ENCODE data around the gene FNDC4.
"Not testable (repeated sequence)": the region's sequence is repeated elsewhere in the genome, so short reads cannot be mapped to it uniquely, and the experiment has no call there.

Gene FNDC4

DNA sequence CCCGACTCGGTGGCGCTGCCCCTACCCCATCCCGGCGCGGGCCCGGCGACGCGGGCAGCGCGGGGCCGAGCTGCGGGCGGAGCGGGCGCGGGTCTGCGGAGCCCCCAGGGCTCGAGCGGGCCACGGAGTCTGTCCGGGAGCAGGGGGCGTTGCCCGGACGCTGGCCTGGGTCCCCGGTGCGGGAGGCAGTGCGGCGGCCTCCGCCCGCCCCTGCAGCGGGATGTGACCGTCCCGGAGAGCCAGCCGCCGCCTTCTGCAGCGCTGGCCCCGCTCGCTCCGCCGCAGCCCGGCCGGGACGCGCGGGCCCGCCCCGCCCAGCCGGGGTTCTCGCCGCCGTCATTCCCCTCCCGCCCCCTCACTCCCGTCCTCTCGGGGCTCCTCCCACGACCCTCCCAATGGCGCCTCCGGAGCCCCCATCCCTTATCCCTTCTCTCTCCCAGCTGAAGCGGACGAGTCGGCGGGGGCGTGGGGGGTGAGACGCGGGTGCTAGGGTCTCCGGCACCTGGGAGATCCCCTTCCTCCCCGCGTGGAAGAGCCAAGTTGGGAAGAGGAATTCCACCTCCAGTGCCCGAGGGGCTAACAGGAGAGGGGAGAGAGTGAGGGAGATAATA lies at the start of gene FNDC4:
Gene FNDC4 (minus strand): TSS at position 257 of the 611 bp plus-strand sequence. CDS start 521 bp downstream, outside the sequence.
- DNase-seq (ENCODE audit: low spot score) = peak; percentile 77

DNA sequence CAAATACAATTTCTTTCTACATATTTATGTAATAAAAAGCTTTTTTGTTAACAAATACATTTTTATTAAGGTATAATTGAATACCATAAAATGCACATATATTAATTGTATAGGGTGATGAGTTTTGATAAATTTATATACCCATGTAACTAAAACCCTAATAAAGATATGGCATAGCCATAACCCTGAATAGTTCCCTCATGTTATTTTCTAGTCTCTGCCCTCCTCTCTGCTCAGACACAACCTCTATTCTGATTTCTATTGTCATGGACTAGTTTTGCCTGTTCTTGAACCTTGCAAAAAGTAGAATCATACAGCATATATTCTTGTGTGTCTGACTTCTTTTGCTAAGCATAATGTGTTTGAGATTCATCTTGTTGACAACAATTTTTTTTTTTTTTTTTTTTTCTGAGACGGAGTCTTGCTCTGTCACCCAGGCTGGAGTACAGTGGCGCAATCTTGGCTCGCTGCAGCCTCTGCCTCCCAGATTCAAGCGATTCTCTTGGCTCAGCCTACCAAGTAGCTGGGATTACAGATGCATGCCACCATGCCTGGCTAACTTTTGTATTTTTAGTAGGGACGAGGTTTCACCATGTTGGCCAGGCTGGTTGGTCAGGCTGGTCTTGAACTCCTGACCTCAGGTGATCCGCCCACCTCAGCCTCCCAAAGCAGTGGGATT lies 49.3 kb upstream of the FNDC4 start:
- DNase-seq (ENCODE audit: low spot score) = no peak

GRCh38 chr2:27539649-27540048 lies 44.6 kb upstream of the FNDC4 start:
- not testable (repeated sequence) for DNase-seq (ENCODE audit: low spot score)

DNA sequence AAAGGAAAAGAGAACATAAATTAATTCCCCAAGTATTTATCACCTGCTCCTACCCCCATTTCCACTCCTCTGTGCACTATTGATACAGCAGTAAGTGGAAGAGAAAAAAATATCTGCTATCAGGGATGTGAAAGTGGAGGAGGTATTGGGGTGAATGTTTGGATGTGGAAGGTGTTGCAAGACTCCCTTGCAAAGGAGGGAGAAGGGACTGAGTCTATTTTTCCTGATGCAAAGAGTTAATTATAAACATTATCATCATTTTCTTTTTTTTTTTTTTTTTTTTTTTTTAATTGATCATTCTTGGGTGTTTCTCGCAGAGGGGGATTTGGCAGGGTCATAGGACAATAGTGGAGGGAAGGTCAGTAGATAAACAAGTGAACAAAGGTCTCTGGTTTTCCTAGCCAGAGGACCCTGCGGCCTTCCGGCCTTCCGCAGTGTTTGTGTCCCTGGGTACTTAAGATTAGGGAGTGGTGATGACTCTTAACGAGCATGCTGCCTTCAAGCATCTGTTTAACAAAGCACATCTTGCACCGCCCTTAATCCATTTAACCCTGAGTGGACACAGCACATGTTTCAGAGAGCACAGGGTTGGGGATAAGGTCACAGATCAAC lies 43.9 kb upstream of the FNDC4 start:
- DNase-seq (ENCODE audit: low spot score) = not testable (repeated sequence)

GRCh38 chr2:27537287-27537686 lies 42.3 kb upstream of the FNDC4 start:
- no peak for DNase-seq (ENCODE audit: low spot score)

DNA sequence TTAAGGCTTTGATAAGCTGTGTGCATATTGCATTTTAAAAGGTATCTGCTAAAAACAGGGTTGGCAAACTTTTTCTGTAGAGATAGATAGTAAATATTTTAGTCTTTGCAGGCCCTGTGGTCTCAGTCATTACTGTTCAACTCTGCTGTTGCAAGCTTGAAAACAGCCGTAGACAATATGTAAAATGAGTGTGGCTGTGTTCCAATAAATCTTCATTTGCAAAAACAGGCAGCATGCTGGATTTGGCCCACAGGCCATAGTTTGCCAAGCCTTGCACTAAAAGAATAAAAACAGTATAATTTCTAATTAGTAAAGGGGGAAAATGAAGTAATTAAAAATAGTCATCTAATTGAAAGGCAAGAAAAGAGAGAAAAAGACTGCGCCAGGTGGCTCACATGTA lies 37.0 kb upstream of the FNDC4 start:
- DNase-seq (ENCODE audit: low spot score) = no peak

GRCh38 chr2:27527182-27527581 lies 32.2 kb upstream of the FNDC4 start:
- no peak for DNase-seq (ENCODE audit: low spot score)

GRCh38 chr2:27522400-27522945 lies 27.5 kb upstream of the FNDC4 start:
- DNase-seq (ENCODE audit: low spot score) = no peak

- no peak for DNase-seq (ENCODE audit: low spot score)
Observed at GRCh38 chr2:27520316-27520715, 25.3 kb upstream of the FNDC4 start.

- DNase-seq (ENCODE audit: low spot score) = no peak
Observed at GRCh38 chr2:27518782-27519113, 23.7 kb upstream of the FNDC4 start.

GRCh38 chr2:27518113-27518781 lies 23.2 kb upstream of the FNDC4 start:
- DNase-seq (ENCODE audit: low spot score) = no peak

DNA sequence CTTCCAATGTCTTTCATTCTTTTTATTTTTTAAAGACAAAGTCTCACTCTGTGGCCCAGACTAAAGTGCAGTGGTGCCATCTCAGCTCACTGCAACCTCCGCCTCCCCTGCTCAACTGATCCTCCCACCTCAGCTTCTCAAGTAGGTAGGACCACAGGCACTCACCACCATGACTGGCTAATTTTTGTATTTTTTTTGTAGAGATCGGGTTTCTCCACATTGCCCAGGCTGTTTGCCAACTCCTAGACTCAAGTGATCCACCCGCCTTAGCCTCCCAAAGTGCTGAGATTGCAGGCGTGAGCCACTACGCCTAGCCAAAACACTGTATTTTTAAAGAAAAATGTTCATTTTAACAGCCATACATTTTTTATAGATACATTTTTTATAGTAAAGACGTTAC lies 14.3 kb upstream of the FNDC4 start:
- DNase-seq (ENCODE audit: low spot score) = no peak

- DNase-seq (ENCODE audit: low spot score) = no peak
Observed at GRCh38 chr2:27507293-27507692, 12.3 kb upstream of the FNDC4 start.

- DNase-seq (ENCODE audit: low spot score) = no peak
Observed at GRCh38 chr2:27506587-27506986, 11.6 kb upstream of the FNDC4 start.

DNA sequence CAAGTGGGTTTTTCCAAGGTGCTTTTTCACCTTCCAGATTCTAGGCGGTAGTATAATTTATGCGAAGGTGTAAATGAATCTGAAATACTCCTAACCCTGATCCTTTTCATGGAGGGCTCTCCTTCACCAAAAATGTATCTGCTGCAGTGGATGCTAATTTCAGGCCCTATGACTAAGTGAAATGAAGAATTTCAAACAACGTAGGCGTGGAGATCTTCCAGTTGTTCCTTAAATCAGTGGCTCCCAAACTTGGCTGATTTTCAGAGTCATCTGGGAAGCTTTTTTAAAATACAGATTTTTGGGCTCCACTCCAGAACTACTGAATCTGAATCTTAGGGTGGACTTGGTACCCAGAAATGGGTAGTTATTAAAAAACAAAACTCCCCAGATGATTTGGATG lies 7.1 kb upstream of the FNDC4 start:
- DNase-seq (ENCODE audit: low spot score) = no peak

DNA sequence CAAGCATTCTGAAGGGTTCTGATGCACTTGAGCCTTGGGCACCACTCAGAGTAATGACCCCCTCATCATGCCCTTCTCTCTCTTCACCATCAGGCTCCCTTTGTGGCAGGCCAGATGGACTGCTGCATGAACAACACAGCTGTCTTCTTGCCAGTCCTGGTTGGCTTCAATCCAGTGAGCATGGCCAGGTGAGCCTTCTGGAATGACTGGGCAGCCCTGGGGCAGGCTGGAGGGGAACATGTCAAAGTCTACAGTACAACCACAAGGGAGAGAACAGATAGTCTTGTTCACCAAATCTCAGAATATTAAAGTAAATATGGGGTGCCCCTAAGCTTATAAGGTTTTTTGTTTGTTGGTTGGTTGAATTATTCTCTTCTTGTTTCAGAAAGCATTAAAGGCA lies 6.0 kb upstream of the FNDC4 start:
- no peak for DNase-seq (ENCODE audit: low spot score)

DNA sequence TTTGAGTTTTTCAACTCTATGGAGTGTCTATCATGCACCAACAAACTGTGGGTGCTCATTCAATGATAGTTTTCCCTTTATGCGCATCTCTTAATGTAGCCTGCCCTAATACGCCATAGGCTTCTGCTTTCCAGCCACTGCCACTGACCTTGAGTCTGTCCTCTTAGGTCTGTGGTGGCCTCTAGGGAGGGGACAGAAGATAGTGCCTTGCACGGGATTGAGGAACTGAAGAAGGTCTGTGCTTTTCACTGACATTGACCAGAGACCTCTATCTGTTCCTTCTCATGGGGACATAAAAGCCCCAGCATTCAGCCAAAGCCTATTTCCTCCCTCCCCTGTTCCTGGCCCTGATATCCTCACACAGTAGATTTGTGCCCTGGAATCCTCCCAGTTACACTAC lies 4.0 kb upstream of the FNDC4 start:
- no peak for DNase-seq (ENCODE audit: low spot score)

DNA sequence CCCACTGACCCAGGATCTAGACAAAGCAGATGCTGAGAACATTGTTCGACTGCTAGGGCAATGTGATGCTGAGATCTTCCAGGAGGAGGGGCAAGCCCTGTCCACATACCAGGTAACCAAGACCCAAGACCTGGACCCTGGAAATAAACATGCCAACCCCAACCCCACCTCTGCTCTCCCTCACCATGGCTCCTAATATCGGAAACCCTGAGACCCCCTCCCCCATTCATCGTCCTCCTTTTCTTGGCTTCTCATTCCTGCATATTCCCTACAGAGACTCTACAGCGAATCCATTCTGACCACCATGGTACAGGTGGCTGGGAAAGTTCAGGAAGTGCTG lies 2.3 kb upstream of the FNDC4 start:
- DNase-seq (ENCODE audit: low spot score) = no peak

- no peak for DNase-seq (ENCODE audit: low spot score)
Observed at GRCh38 chr2:27496357-27497287, 1.6 kb upstream of the FNDC4 start, which contains the start of gene GCKR. Gene GCKR, plus strand, starts transcription at chr2:27496839. Its CDS starts 66 bp downstream, at chr2:27496905.

DNA sequence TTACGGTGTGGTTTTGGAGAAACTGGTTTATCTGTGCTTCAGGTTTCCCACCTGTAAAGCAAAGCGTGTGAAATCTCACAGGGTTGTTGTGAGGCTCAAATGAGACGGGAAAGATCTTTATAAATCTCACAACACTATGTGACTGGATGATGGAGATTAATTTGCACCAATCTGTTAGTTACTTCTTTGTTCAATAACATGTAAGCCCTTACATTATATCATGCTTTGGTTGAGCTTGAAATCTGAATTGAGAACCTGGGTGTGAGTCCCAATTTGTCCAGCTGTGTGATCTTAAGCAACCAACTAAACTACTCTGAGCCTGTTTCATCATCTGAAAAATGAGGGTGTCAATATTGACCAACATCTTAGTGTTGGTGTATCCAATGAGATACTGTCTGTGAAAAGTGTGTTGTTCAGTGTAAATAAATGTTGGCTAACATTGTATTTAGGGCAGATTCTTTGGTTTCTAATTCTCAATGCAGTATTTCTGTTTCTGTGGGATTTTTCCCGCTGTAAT lies 898 bp upstream of the FNDC4 start:
- DNase-seq (ENCODE audit: low spot score) = no peak

GRCh38 chr2:27494284-27494943 lies 586 bp downstream of the FNDC4 start:
- DNase-seq (ENCODE audit: low spot score) = peak; percentile 20
